ENCODE data around the gene LRP4.

Gene LRP4

DNA sequence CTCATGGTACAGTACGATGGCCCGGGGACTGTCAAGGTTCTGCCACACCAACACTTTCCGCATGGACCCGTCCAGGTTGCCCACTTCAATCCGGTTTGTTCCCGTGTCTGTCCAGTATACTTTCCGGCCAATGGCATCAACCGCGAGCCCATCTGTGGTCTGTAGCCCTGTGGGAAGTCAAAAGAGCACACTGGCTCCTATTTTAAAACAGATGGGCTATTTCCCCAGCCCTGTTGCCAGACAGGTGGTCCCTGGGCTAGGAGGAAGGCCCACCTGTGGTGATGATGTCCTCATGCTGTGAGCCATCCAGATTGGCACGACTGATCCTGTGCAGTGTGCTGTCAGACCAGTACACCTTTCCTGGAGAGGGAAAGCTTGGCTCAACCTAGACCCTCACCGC is 41.9 kb downstream of the LRP4 start:
- no peak for TF ChIP-seq CTCF (conservative IDR thresholded peaks at IDR 0.05)
- no peak overlapping the region for H3K27ac ChIP-seq

- TF ChIP-seq CTCF (conservative IDR thresholded peaks at IDR 0.05) = no peak
- H3K27ac ChIP-seq = no peak overlapping the region
Measured at GRCh38 chr11:46874586-46874985, 43.8 kb downstream of the LRP4 start.

GRCh38 chr11:46868912-46869311 is 49.4 kb downstream of the LRP4 start:
- no peak overlapping the region for H3K27ac ChIP-seq
- no peak for TF ChIP-seq CTCF (conservative IDR thresholded peaks at IDR 0.05)

- no peak overlapping the region for H3K27ac ChIP-seq
- TF ChIP-seq CTCF (conservative IDR thresholded peaks at IDR 0.05) = no peak
Measured at GRCh38 chr11:46865340-46865739, 53.0 kb downstream of the LRP4 start.

DNA sequence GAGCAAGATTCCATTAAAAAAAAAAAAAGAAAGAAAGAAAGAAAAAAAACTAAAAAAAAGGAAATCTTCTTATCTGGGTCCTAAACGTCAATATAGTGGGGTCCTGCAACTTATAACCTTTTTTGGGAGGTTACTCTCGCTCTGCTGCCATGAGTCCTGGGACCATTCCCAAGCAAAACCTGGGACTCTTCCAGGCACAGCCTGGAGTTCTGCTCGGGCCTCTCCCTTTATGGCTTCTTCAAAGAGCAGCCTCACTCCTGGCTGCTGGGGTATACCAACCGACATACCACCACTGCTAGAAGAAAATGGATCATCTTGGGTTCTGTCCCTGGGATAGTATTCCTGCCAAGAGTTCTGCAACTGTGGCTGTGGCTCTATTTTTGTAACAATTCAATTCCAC is 58.1 kb downstream of the LRP4 start:
- no peak for TF ChIP-seq CTCF (conservative IDR thresholded peaks at IDR 0.05)
- H3K27ac ChIP-seq = no peak overlapping the region

DNA sequence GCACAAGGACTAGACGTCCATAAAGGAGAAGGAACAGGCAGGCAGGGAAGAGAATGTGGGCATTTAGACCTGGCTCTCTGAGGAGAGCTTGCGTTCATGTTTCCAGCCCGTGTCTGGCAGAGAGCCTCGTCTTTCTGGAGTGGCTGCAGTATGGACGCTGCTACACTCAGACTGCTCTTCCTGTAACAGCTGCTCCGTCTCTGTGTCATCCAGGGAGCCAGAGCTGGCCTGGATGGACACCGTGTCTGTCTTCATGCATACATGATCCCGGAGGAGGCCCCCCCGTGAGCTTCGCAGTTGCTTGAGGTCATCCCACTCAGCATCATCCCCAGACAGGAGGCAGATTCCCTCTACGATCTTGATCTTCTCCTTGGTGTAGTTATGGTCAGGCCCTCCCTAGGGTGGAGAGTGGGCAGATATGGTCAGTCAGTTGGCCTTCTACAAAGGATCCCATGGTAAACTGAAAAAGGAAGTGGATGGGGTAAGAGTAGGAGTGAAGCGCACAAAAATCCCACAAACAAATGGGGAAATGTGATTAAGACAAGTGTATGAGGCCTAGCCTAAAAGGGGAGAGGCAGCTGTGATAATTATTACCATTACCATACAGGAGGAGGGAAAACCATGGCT is 59.3 kb downstream of the LRP4 start:
- H3K27ac ChIP-seq = no peak overlapping the region
- no peak for TF ChIP-seq CTCF (conservative IDR thresholded peaks at IDR 0.05)

GRCh38 chr11:46857666-46858065 is 60.7 kb downstream of the LRP4 start:
- no peak for TF ChIP-seq CTCF (conservative IDR thresholded peaks at IDR 0.05)

More at GRCh38 chr11:46857666-46858065, 60.7 kb downstream of the LRP4 start:
- H3K27ac ChIP-seq = no peak overlapping the region
